Naive thymus-derived CD4-positive, alpha-beta T cell (primary cell): ENCODE data around the gene OR2AG2. TPM values are rescaled to one million over a fixed set of nuclear protein-coding genes. Genes with fewer than 3 reads are reported as not detected.
"Not testable (repeated sequence)": the region's sequence is repeated elsewhere in the genome, so short reads cannot be mapped to it uniquely, and the experiment has no call there.

Experiments
- ATAC-seq: fragments of 150-1000 bp; cut with Tn5 transposase; 2 replicates; pipeline ENCODE4 v1.10.0; 2021; ENCODE audit warnings: mild to moderate bottlenecking, moderate library complexity
- CTCF ChIA-PET: fragments of 350-600 bp; sonication (Branson Sonifier 250); formaldehyde crosslinking; loops from one replicate; lab custom pipeline; 2021; ENCODE audit warnings: antibody characterized with exemption; lab: Charles Lee
- POLR2A ChIA-PET: fragments of 350-600 bp; sonication (Branson Sonifier 250); formaldehyde crosslinking; loops from one replicate; lab custom pipeline; 2021; ENCODE audit warnings: antibody characterized with exemption, inconsistent platforms; lab: Charles Lee
- DNase-seq, 9 donors: peaks; one replicate each; pipeline versions ENCODE4 v3.0.0 to v3.0.0-alpha.2; 2020 to 2022; ENCODE audit warnings: mixed read lengths in 1 of 9
- H3K27ac ChIP-seq: one replicate; pipeline ENCODE4 v1.7.0; 2013; ENCODE audit warnings: mild to moderate bottlenecking, low read depth, low read length, moderate library complexity
- H3K27me3 ChIP-seq, 2 donors: one replicate each; pipeline ENCODE4 v1.7.0; 2013; ENCODE audit warnings: low read length in 2 of 2, mild to moderate bottlenecking in 2 of 2, moderate library complexity in 2 of 2; ENCODE audit not compliant: control insufficient read depth in 2 of 2, insufficient read depth in 2 of 2
- H3K36me3 ChIP-seq, 3 experiments: 1 replicate in 2 of 3; 2 replicates in 1 of 3; pipeline ENCODE4 v1.7.0; 2013; ENCODE audit warnings: low read length in 3 of 3, mild to moderate bottlenecking in 3 of 3, moderate library complexity in 1 of 3; ENCODE audit not compliant: insufficient read depth in 3 of 3, control insufficient read depth in 2 of 3
- H3K4me1 ChIP-seq, 2 donors: one replicate each; pipeline ENCODE4 v1.7.0; 2013; ENCODE audit warnings: low read length in 2 of 2, mild to moderate bottlenecking in 2 of 2, moderate library complexity in 1 of 2; ENCODE audit not compliant: control insufficient read depth in 2 of 2, insufficient read depth in 2 of 2
- H3K4me3 ChIP-seq: 2 replicates; pipeline ENCODE4 v1.7.0; 2013; ENCODE audit warnings: mild to moderate bottlenecking, low read length
- H3K9me3 ChIP-seq, 3 experiments: 1 replicate in 2 of 3; 2 replicates in 1 of 3; pipeline ENCODE4 v1.7.0; 2013; ENCODE audit warnings: low read length in 3 of 3; ENCODE audit not compliant: control insufficient read depth in 2 of 3
- H3K27ac Mint-ChIP-seq, 9 donors: one replicate each; pipeline ENCODE4 v1.8.0; 2020 to 2022; ENCODE audit warnings: mixed read lengths in 9 of 9, mild to moderate bottlenecking in 8 of 9, moderate library complexity in 5 of 9, inconsistent platforms in 2 of 9
- H3K27me3 Mint-ChIP-seq, 5 donors: one replicate each; pipeline ENCODE4 v1.8.0; 2021 to 2022; ENCODE audit warnings: mixed read lengths in 5 of 5, mild to moderate bottlenecking in 1 of 5
- H3K36me3 Mint-ChIP-seq, 5 donors: one replicate each; pipeline ENCODE4 v1.8.0; 2020 to 2022; ENCODE audit warnings: mixed read lengths in 5 of 5, mild to moderate bottlenecking in 3 of 5, inconsistent platforms in 1 of 5
- H3K4me1 Mint-ChIP-seq, 7 donors: one replicate each; pipeline ENCODE4 v1.8.0; 2020 to 2022; ENCODE audit warnings: mixed read lengths in 7 of 7, mild to moderate bottlenecking in 3 of 7, inconsistent platforms in 1 of 7
- H3K4me3 Mint-ChIP-seq, 10 donors: one replicate each; pipeline ENCODE4 v1.8.0; 2020 to 2022; ENCODE audit warnings: mild to moderate bottlenecking in 10 of 10, mixed read lengths in 10 of 10, moderate library complexity in 6 of 10, inconsistent platforms in 2 of 10
- H3K9me3 Mint-ChIP-seq, 11 donors: one replicate each; pipeline ENCODE4 v1.8.0; 2020 to 2022; ENCODE audit warnings: mixed read lengths in 11 of 11, mild to moderate bottlenecking in 4 of 11, inconsistent platforms in 1 of 11, moderate library complexity in 1 of 11
- intact Hi-C, 2 donors: fragments of 100-400 bp; cut with micrococcal nuclease; formaldehyde crosslinking; loops; one replicate each; pipeline ENCODE4 v1.15.1; 2023
- polyA plus RNA-seq, 2 donors: library from polyadenylated mRNA; unstranded; fragments of 300-500 nt; fragmentation: Illumina TruSeq; gene quantifications; one replicate each; pipeline ENCODE4 v1.2.3, GENCODE V29; 2021
- total RNA-seq, 6 experiments: library from RNA in 5 of 6; stranded (reverse) in 5 of 6; gene quantifications; 1 replicate in 5 of 6; 2 replicates in 1 of 6; pipeline ENCODE4 v1.2.3 and lab custom pipeline; 2021 to 2026

OR2AG2 gene
- total RNA-seq (under 1 TPM in 1 of 5 experiments, not detected in 4; 0.15 TPM), polyA plus RNA-seq (not detected), total RNA-seq (lab: John Stamatoyannopoulos, UW) (not detected)

- Mint-ChIP-seq H3K36me3 (no peaks in the 10 kb centered on the region), H3K27ac (no peak within 1 kb of the TSS), H3K4me3 (no peak within 1 kb of the TSS), H3K9me3 (no peaks in the 10 kb centered on the region), H3K4me1 (peaks cover 0 to 7% (median 4%) of the 10 kb centered on the region in 7 donors), H3K27me3 (peaks cover 0 to 19% (median 0%) of the 10 kb centered on the region in 5 donors)
- ATAC-seq, result peak; percentile 74
- POLR2A ChIA-PET, result interaction anchor here (0.6 kb wide), 1 partner anchor 36 kb away, joined by 3 read pairs; no protein-coding TSS in a partner anchor
- Histone ChIP-seq H3K4me1 (no peaks in the 10 kb centered on the region), H3K4me3 (no peak within 1 kb of the TSS), H3K27me3 (no peaks in the 10 kb centered on the region), H3K9me3 (no peaks in the 10 kb centered on the region), H3K27ac (no peak within 1 kb of the TSS), H3K36me3 (no peaks in the 10 kb centered on the region)
- no peak for DNase-seq
- intact Hi-C loops, result no loop called here
- CTCF ChIA-PET, result interaction anchor here (0.6 kb wide), 1 partner anchor 32 kb away, joined by 3 read pairs; no protein-coding TSS in a partner anchor
These were observed at the start of gene OR2AG2 for GRCh38 chr11:6771926-6772893. Gene OR2AG2, minus strand, starts transcription at chr11:6771976. Its CDS starts 3,019 bp downstream, at chr11:6768957.

- POLR2A ChIA-PET, result no interaction called here
- no peak for DNase-seq
- Mint-ChIP-seq H3K27ac (no peak overlapping the region), H3K4me1 (no peaks in the 10 kb centered on the region), H3K27me3 (peaks cover 2 to 29% (median 20%) of the 10 kb centered on the region in 5 donors), H3K4me3 (no peak overlapping the region), H3K36me3 (peaks cover 0 to 5% (median 0%) of the 10 kb centered on the region in 5 donors), H3K9me3 (peaks cover 0 to 13% (median 5%) of the 10 kb centered on the region in 11 donors)
- no peaks in the 10 kb centered on the region for H3K27me3 ChIP-seq
- no peak overlapping the region for H3K4me3 ChIP-seq
- H3K9me3 ChIP-seq, result no peaks in the 10 kb centered on the region
- H3K4me1 ChIP-seq, result no peaks in the 10 kb centered on the region
- no peak overlapping the region for H3K27ac ChIP-seq
- CTCF ChIA-PET, result no interaction called here
- intact Hi-C loops, result loop anchor here in 1 of 2 donors (10.0 kb wide), 1 partner anchor 626 kb away; no protein-coding TSS in a partner anchor
- H3K36me3 ChIP-seq, result no peaks in the 10 kb centered on the region
- ATAC-seq, result no peak
These were observed 47.2 kb upstream of the OR2AG2 start for GRCh38 chr11:6818967-6819366.

GRCh38 chr11:6817694-6818093 is 45.9 kb upstream of the OR2AG2 start:
- Mint-ChIP-seq H3K4me3 (no peak overlapping the region), H3K9me3 (peaks cover 0 to 13% (median 5%) of the 10 kb centered on the region in 11 donors), H3K27ac (no peak overlapping the region), H3K27me3 (peaks cover 2 to 35% (median 22%) of the 10 kb centered on the region in 5 donors), H3K4me1 (no peaks in the 10 kb centered on the region), H3K36me3 (peaks cover 0 to 5% (median 0%) of the 10 kb centered on the region in 5 donors)
- ATAC-seq (no peak), DNase-seq (no peak)
- no peaks in the 10 kb centered on the region for H3K4me1 ChIP-seq
- no peak overlapping the region for H3K4me3 ChIP-seq
- POLR2A ChIA-PET, result no interaction called here
- H3K36me3 ChIP-seq, result no peaks in the 10 kb centered on the region
- no peaks in the 10 kb centered on the region for H3K9me3 ChIP-seq
- intact Hi-C loops, result loop anchor here in 1 of 2 donors (10.0 kb wide), 1 partner anchor 627 kb away; no protein-coding TSS in a partner anchor
- no peaks in the 10 kb centered on the region for H3K27me3 ChIP-seq
- no peak overlapping the region for H3K27ac ChIP-seq
- CTCF ChIA-PET, result no interaction called here

GRCh38 chr11:6813656-6814055 is 41.9 kb upstream of the OR2AG2 start:
- no peaks in the 10 kb centered on the region for H3K9me3 Mint-ChIP-seq
- no peaks in the 10 kb centered on the region for H3K36me3 Mint-ChIP-seq
- no peaks in the 10 kb centered on the region for H3K4me1 ChIP-seq
- DNase-seq (no peak), ATAC-seq (no peak)
- ChIA-PET CTCF (interaction anchor here (1.6 kb wide), 1 partner anchor 20 kb away, joined by 4 read pairs; no protein-coding TSS in a partner anchor), POLR2A (no interaction called here)
- no peak overlapping the region for H3K4me3 Mint-ChIP-seq
- no peaks in the 10 kb centered on the region for H3K36me3 ChIP-seq
- peaks cover 14 to 49% (median 41%) of the 10 kb centered on the region in 5 donors for H3K27me3 Mint-ChIP-seq
- H3K27ac ChIP-seq, result no peak overlapping the region
- H3K27ac Mint-ChIP-seq, result no peak overlapping the region
- no peaks in the 10 kb centered on the region for H3K9me3 ChIP-seq
- H3K27me3 ChIP-seq, result peaks cover 0 to 3% of the 10 kb centered on the region in 2 donors
- intact Hi-C loops, result loop anchor here in 1 of 2 donors (10.0 kb wide), 1 partner anchor 631 kb away; no protein-coding TSS in a partner anchor
- H3K4me1 Mint-ChIP-seq, result peaks cover 0 to 2% (median 0%) of the 10 kb centered on the region in 7 donors
- no peak overlapping the region for H3K4me3 ChIP-seq

GRCh38 chr11:6812390-6813005 is 40.7 kb upstream of the OR2AG2 start:
- ChIA-PET CTCF (interaction anchor here (0.6 to 1.6 kb wide), 10 partner anchors 9 to 1287 kb away, joined by 3 to 7 read pairs (median 4); no protein-coding TSS in a partner anchor), POLR2A (interaction anchor here (1.1 kb wide), 1 partner anchor 12 kb away, joined by 3 read pairs; no protein-coding TSS in a partner anchor)
- no peaks in the 10 kb centered on the region for H3K36me3 Mint-ChIP-seq
- no peaks in the 10 kb centered on the region for H3K4me1 ChIP-seq
- intact Hi-C loops, result loop anchor here (1.0 to 10.0 kb wide), 3 partner anchors 630 to 882 kb away; no protein-coding TSS in a partner anchor
- H3K27me3 ChIP-seq, result peaks cover 0 to 3% of the 10 kb centered on the region in 2 donors
- no peak overlapping the region for H3K4me3 Mint-ChIP-seq
- H3K27ac Mint-ChIP-seq, result no peak overlapping the region
- peaks cover 0 to 4% (median 0%) of the 10 kb centered on the region in 11 donors for H3K9me3 Mint-ChIP-seq
- H3K36me3 ChIP-seq, result no peaks in the 10 kb centered on the region
- no peaks in the 10 kb centered on the region for H3K9me3 ChIP-seq
- DNase-seq (peak in 8 of 9 donors; percentile 15 to 55 (median 41)), ATAC-seq (peak; percentile 91)
- no peak overlapping the region for H3K4me3 ChIP-seq
- peaks cover 0 to 2% (median 0%) of the 10 kb centered on the region in 7 donors for H3K4me1 Mint-ChIP-seq
- H3K27me3 Mint-ChIP-seq, result peaks cover 25 to 61% (median 51%) of the 10 kb centered on the region in 5 donors
- no peak overlapping the region for H3K27ac ChIP-seq

GRCh38 chr11:6801075-6801474 is 29.3 kb upstream of the OR2AG2 start:
- H3K4me3 ChIP-seq, H3K27ac ChIP-seq, DNase-seq, H3K4me1 ChIP-seq, H3K27ac Mint-ChIP-seq, H3K4me3 Mint-ChIP-seq, H3K4me1 Mint-ChIP-seq, ATAC-seq, H3K27me3 ChIP-seq, CTCF ChIA-PET, intact Hi-C loops, H3K9me3 ChIP-seq, H3K36me3 ChIP-seq: not testable (repeated sequence)
- Mint-ChIP-seq H3K36me3 (peaks cover 0 to 15% (median 9%) of the 10 kb centered on the region in 5 donors), H3K9me3 (peaks cover 2 to 16% (median 11%) of the 10 kb centered on the region in 11 donors), H3K27me3 (peaks cover 3 to 15% (median 10%) of the 10 kb centered on the region in 5 donors)
- POLR2A ChIA-PET, result interaction anchor here (0.6 kb wide), 1 partner anchor 11 kb away, joined by 3 read pairs; no protein-coding TSS in a partner anchor
